ENCODE results near the gene SLC2A4RG.

Gene SLC2A4RG

DNA sequence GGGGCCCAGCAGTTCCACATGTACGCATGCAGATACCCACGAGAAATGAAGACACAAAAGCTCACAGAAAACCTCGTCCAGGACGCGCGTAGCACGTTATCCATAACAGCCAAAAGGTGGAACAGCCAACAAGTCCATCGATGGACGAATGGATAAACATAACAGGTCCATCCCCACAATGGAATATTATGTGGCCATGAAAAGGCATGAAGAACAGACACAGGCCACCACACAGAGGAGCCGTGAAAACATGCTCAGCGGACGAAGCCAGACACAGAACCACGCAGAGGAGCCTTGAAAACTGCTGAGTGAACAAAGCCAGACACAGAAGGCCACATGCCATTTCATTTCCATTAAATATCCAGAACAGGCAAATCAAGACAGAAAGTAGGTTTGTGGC is 38.0 kb downstream of the SLC2A4RG start:
- DNase-seq (ENCODE audit: low read depth) = no peak

DNA sequence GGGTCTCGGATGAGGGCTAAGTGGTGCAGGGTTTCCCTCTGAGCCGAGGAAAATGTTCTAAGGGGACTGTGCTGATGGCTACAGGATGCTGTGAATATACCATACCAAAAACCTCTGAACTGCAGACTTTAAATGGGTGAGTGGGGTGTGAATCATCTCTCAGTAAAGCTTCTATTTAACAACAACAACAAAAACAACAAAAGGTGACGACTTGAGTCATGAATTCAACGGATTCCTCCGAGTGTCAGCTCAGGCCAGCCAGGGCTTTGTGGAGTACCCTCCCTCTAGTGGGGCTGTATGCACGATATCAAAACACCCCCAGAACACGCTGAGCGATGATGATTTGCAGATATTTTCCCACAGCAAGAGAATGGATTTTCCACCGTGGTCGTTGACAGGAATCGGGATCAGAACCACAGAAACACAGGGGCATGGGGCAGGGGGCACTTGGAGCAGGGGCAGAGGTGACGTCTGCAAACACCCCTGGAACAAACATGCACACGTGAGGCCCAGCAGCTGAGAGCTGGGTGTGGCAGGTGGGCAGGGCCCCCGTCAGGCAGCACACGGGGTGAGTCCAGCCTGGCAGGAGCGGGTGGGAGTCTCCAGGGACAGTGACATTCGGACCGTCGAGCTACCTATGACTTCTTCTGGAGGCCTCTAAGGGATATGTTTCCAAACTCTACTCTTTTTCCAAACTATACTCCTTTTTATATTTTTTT is 38.6 kb downstream of the SLC2A4RG start:
- DNase-seq (ENCODE audit: low read depth) = no peak

- no peak for DNase-seq (ENCODE audit: low read depth)
These were observed 39.3 kb downstream of the SLC2A4RG start for GRCh38 chr20:63778857-63779256.

DNA sequence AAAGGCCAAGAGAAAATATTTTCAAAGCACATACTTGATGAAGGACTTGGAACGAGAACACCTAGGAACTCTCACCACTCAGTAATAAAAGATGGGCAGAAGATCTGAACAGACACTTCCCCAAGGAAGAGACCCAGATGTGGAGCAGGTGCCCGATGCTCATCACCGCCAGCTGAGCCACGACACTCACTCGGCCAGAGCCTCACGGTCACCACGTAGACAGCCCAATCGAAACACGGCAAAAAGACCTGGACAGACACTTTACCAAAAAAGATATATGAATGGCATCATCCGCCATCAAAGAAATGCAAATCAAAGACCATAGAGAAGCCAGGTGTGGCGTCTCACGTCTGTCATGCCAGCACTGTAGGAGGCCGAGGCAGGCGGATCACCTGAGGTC is 41.6 kb downstream of the SLC2A4RG start:
- no peak for DNase-seq (ENCODE audit: low read depth)

DNA sequence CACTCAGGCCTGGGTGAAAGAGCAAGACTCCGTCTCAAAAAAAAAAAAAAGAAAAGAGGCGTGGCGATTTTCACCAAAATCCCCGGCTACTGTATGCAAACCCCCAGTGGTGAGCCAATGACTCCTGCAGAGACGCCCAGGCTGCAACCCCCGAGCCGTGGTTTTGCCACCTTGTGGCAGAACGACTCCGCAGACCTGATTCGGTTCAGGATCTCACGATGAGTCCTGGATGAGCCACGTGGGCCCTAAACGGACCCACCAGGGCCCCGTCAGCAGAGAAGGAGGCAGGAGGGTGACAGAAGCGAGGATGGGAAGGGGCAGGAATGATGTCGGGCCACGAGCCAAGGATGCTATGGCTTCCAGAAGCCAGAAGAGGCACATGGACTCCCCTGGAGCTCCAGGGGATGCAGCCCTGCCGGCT is 42.5 kb downstream of the SLC2A4RG start:
- DNase-seq (ENCODE audit: low read depth) = no peak

DNA sequence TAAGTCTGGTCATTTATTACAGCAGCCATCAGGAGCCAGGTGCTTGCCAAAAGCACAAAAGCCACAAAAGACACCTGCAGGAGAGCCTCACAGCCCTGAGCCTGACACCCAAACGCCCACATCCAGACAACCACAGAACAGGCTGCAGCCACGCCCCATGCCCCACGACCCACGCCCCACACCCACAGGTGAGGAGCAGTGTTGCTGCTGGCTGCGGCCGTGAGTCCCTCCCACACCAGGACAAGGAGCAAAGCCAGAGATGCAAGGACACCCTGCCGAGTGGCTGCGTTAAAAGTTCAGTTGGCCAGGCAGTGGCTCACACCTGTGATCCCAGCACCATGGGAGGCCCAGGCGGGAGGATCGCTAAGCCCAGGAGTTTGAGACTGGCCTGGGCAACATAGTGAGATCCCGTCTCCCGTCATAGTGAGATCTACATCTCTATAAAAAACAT is 43.0 kb downstream of the SLC2A4RG start:
- no peak for DNase-seq (ENCODE audit: low read depth)

GRCh38 chr20:63783970-63784369 is 44.4 kb downstream of the SLC2A4RG start:
- DNase-seq (ENCODE audit: low read depth) = no peak

- no peak for DNase-seq (ENCODE audit: low read depth)
These were observed 46.1 kb downstream of the SLC2A4RG start for GRCh38 chr20:63785691-63786131.

- DNase-seq (ENCODE audit: low read depth) = no peak
These were observed 47.7 kb downstream of the SLC2A4RG start for GRCh38 chr20:63787302-63787701.

GRCh38 chr20:63787749-63788148 is 48.2 kb downstream of the SLC2A4RG start:
- no peak for DNase-seq (ENCODE audit: low read depth)

- no peak for DNase-seq (ENCODE audit: low read depth)
These were observed 50.4 kb downstream of the SLC2A4RG start for GRCh38 chr20:63789836-63790571.

DNA sequence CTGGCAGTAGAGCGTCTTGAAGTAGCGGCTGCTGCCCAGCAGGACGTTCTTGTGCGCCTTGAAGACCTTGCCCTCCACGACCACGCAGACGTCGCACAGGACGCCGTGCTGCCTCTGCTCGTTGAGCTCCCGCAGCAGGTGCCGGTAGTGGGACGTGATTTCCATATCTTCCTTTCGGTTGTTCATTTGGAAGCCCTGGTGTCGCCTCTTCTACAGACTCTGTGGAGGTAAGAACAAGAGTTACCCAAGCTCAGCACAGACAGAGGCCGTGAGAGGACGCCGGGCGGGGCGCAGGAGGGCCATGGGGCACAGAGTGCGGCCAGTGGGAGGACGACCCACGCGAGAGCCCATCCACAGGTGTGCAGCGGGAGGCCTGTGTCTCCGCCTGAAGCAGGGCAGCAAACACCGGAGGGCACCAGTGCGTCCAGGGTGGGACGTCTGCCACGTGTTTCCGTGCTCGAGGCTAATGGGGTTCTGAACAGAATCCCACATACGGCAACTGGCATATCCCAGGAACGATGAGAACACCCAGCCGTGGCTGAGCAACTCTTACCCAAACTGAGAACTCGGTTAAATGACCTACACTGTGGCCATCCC is 51.1 kb downstream of the SLC2A4RG start:
- DNase-seq (ENCODE audit: low read depth) = no peak

GRCh38 chr20:63791497-63792156 is 52.1 kb downstream of the SLC2A4RG start:
- DNase-seq (ENCODE audit: low read depth) = no peak

- DNase-seq (ENCODE audit: low read depth) = no peak
These were observed 53.3 kb downstream of the SLC2A4RG start for GRCh38 chr20:63792866-63793265.
